ENCODE data around the gene REX1BD. TPM values are rescaled to one million over a fixed set of nuclear protein-coding genes. Genes with fewer than 3 reads are reported as not detected.

Gene REX1BD
- total RNA-seq, 1 experiment from 2014 or later = 97.1 TPM

DNA sequence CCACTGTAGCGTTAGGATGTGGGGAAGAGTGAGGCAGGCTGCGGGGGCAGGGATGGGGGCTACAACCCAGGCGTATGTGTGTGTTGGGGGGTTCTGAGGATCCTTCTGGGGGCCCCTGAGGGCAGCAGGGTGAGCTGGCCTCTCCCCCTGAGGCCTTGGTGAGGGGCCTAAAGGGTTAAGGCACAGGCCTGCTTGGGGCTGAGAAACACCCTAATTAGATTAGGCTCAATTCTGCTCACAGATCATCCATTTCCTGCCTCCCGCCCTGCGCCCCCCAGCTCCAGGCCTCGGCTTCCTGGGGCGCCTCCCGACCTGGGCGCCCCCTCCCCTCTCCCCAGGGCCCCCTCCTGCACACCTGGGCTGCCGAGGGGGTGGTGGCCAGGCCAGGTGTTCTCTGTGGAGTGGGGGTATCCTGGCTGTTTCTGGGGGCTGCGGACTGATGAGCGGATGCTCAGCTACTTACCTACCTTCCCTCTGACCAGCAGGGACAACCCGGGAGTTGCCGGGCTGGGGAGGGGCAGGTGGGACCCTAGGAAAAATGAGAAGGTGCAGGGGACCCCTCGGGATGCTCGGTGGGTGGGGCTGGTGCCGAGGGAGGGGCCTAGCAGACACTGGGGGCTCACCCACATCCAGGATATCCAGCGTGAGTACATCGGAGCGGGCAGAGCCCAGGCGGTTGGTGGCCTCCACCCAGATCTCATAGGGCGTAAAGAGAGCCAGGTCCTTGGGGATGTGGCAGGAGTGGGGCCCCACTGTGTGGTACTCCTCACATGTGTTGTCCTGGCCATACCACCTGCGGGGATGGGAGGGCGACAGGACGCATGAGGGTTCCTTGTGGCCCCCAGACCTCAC, 9.4 kb downstream of the REX1BD start:
- Histone ChIP-seq H3K9me3 (ENCODE audit: control insufficient read depth in 1 of 2, insufficient read depth in 1 of 2, low read depth in 1 of 2, low read length in 2 of 2) (no peaks in the 10 kb centered on the region), H3K9me2 (ENCODE audit: insufficient read depth) (no peaks in the 10 kb centered on the region), H3K36me3 (ENCODE audit: control insufficient read depth in 1 of 2, insufficient read depth in 2 of 2, low read length in 2 of 2) (no peaks in the 10 kb centered on the region), H3K27ac (ENCODE audit: low read depth, low read length) (no peak overlapping the region), H3K9ac (ENCODE audit: low read length) (no peak overlapping the region), H3K27me3 (ENCODE audit: insufficient read depth, low read length) (no peaks in the 10 kb centered on the region), H4K20me1 (ENCODE audit: insufficient read depth) (no peaks in the 10 kb centered on the region), H3K4me1 (ENCODE audit: control insufficient read depth in 1 of 2, insufficient read depth in 2 of 2, low read length in 2 of 2) (peaks cover 11 to 25% of the 10 kb centered on the region in 2 experiments; a peak in 3 of 4 replicates), H3K4me2 (ENCODE audit: low read length) (no peak overlapping the region), H3K4me3 (replicated peaks in 1 of 2; ENCODE audit: low read depth in 1 of 2, low read length in 2 of 2) (no peak overlapping the region), H2AFZ (ENCODE audit: low read depth, low read length, poor library complexity, severe bottlenecking) (no peak overlapping the region), H3K79me2 (ENCODE audit: insufficient read depth, low read length) (no peaks in the 10 kb centered on the region)
- BruUV-seq (replicated peaks) = no TSS peak
- DNase-seq (ENCODE audit: low read depth, low spot score) (no peak), ATAC-seq (no peak)
- ChIA-PET CTCF (no interaction called here), RAD21 (ENCODE audit: low non-redundant PET in 1 of 2, low total read pairs in 2 of 2, uncharacterized antibody in 2 of 2, unreplicated experiment in 2 of 2) (no interaction called here), POLR2A (no interaction called here)
- intact Hi-C loops (cut with micrococcal nuclease) = loop anchor here (2.0 kb wide), 1 partner anchor 77 kb away; no protein-coding TSS in a partner anchor
- TF ChIP-seq SRF (IDR thresholded peaks at IDR 0.05; ENCODE audit: low read depth) (no peak), YY1 (IDR thresholded peaks at IDR 0.05; ENCODE audit: extremely low read depth, insufficient replicate concordance, low read depth, low read length) (no peak)

DNA sequence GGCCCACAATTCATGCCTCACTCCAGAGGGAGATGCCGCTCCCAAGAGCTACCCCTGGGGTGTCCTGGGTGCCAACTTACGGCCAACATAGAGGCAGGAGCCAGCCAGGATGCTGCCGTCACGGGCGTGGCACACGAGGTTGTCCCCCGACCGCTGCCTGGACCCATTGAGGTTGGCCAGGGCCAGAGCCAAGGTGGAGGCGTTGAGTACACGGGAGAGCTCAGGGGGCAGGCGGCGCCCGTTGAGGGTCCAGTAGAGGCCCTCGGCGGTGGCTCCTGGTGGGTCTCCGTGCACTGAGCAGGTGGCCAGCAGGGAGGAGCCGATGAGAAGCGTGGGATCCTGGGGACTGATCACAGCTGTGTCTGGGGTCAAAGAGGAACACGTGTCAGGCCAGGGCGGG, 10.9 kb downstream of the REX1BD start:
- ATAC-seq (no peak), DNase-seq (ENCODE audit: low read depth, low spot score) (no peak)
- ChIA-PET POLR2A (no interaction called here), CTCF (no interaction called here), RAD21 (ENCODE audit: low non-redundant PET in 1 of 2, low total read pairs in 2 of 2, uncharacterized antibody in 2 of 2, unreplicated experiment in 2 of 2) (no interaction called here)
- no peaks in the 10 kb centered on the region for H4K20me1 ChIP-seq (ENCODE audit: insufficient read depth)
- no peaks in the 10 kb centered on the region for H3K9me2 ChIP-seq (ENCODE audit: insufficient read depth)
- H3K4me2 ChIP-seq (ENCODE audit: low read length) = no peak overlapping the region
- no peaks in the 10 kb centered on the region for H3K79me2 ChIP-seq (ENCODE audit: insufficient read depth, low read length)
- H3K9me3 ChIP-seq (ENCODE audit: control insufficient read depth in 1 of 2, insufficient read depth in 1 of 2, low read depth in 1 of 2, low read length in 2 of 2) = no peaks in the 10 kb centered on the region
- H3K4me1 ChIP-seq (ENCODE audit: control insufficient read depth in 1 of 2, insufficient read depth in 2 of 2, low read length in 2 of 2) = peaks cover 9 to 13% of the 10 kb centered on the region in 2 experiments; a peak in 3 of 4 replicates
- no peak overlapping the region for H3K27ac ChIP-seq (ENCODE audit: low read depth, low read length)
- no peak overlapping the region for H2AFZ ChIP-seq (ENCODE audit: low read depth, low read length, poor library complexity, severe bottlenecking)
- no TSS peak for BruUV-seq (replicated peaks)
- H3K4me3 ChIP-seq (replicated peaks in 1 of 2; ENCODE audit: low read depth in 1 of 2, low read length in 2 of 2) = no peak overlapping the region
- no peaks in the 10 kb centered on the region for H3K36me3 ChIP-seq (ENCODE audit: control insufficient read depth in 1 of 2, insufficient read depth in 2 of 2, low read length in 2 of 2)
- H3K9ac ChIP-seq (ENCODE audit: low read length) = no peak overlapping the region
- no peaks in the 10 kb centered on the region for H3K27me3 ChIP-seq (ENCODE audit: insufficient read depth, low read length)
- intact Hi-C loops (cut with micrococcal nuclease) = no loop called here
- TF ChIP-seq YY1 (IDR thresholded peaks at IDR 0.05; ENCODE audit: extremely low read depth, insufficient replicate concordance, low read depth, low read length) = no peak
- TF ChIP-seq, protein P1, sequence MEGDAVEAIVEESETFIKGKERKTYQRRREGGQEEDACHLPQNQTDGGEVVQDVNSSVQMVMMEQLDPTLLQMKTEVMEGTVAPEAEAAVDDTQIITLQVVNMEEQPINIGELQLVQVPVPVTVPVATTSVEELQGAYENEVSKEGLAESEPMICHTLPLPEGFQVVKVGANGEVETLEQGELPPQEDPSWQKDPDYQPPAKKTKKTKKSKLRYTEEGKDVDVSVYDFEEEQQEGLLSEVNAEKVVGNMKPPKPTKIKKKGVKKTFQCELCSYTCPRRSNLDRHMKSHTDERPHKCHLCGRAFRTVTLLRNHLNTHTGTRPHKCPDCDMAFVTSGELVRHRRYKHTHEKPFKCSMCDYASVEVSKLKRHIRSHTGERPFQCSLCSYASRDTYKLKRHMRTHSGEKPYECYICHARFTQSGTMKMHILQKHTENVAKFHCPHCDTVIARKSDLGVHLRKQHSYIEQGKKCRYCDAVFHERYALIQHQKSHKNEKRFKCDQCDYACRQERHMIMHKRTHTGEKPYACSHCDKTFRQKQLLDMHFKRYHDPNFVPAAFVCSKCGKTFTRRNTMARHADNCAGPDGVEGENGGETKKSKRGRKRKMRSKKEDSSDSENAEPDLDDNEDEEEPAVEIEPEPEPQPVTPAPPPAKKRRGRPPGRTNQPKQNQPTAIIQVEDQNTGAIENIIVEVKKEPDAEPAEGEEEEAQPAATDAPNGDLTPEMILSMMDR (IDR thresholded peaks at IDR 0.05 in 2 of 3, conservative IDR thresholded peaks at IDR 0.05 in 1 of 3; ENCODE audit: borderline replicate concordance in 1 of 3, insufficient read depth in 1 of 3, low read depth in 2 of 3, low read length in 2 of 3) = no peak
- no peak for TF ChIP-seq SRF (IDR thresholded peaks at IDR 0.05; ENCODE audit: low read depth)
- TF ChIP-seq, protein P2, sequence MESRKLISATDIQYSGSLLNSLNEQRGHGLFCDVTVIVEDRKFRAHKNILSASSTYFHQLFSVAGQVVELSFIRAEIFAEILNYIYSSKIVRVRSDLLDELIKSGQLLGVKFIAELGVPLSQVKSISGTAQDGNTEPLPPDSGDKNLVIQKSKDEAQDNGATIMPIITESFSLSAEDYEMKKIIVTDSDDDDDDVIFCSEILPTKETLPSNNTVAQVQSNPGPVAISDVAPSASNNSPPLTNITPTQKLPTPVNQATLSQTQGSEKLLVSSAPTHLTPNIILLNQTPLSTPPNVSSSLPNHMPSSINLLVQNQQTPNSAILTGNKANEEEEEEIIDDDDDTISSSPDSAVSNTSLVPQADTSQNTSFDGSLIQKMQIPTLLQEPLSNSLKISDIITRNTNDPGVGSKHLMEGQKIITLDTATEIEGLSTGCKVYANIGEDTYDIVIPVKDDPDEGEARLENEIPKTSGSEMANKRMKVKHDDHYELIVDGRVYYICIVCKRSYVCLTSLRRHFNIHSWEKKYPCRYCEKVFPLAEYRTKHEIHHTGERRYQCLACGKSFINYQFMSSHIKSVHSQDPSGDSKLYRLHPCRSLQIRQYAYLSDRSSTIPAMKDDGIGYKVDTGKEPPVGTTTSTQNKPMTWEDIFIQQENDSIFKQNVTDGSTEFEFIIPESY (IDR thresholded peaks at IDR 0.05; ENCODE audit: extremely low read depth, insufficient replicate concordance, low read length) = no peak
- no peak for TF ChIP-seq POLR2A (IDR thresholded peaks at IDR 0.05; ENCODE audit: borderline replicate concordance, extremely low read depth, insufficient read depth, insufficient read length)
- no peak for TF ChIP-seq ELF1 (IDR thresholded peaks at IDR 0.05; ENCODE audit: borderline replicate concordance, low read depth)
- TF ChIP-seq EZH2phosphoT487 (IDR thresholded peaks at IDR 0.05; ENCODE audit: borderline replicate concordance) = no peak
- no peak for TF ChIP-seq SP1 (IDR thresholded peaks at IDR 0.05; ENCODE audit: low read depth)
- TF ChIP-seq, protein P3, sequence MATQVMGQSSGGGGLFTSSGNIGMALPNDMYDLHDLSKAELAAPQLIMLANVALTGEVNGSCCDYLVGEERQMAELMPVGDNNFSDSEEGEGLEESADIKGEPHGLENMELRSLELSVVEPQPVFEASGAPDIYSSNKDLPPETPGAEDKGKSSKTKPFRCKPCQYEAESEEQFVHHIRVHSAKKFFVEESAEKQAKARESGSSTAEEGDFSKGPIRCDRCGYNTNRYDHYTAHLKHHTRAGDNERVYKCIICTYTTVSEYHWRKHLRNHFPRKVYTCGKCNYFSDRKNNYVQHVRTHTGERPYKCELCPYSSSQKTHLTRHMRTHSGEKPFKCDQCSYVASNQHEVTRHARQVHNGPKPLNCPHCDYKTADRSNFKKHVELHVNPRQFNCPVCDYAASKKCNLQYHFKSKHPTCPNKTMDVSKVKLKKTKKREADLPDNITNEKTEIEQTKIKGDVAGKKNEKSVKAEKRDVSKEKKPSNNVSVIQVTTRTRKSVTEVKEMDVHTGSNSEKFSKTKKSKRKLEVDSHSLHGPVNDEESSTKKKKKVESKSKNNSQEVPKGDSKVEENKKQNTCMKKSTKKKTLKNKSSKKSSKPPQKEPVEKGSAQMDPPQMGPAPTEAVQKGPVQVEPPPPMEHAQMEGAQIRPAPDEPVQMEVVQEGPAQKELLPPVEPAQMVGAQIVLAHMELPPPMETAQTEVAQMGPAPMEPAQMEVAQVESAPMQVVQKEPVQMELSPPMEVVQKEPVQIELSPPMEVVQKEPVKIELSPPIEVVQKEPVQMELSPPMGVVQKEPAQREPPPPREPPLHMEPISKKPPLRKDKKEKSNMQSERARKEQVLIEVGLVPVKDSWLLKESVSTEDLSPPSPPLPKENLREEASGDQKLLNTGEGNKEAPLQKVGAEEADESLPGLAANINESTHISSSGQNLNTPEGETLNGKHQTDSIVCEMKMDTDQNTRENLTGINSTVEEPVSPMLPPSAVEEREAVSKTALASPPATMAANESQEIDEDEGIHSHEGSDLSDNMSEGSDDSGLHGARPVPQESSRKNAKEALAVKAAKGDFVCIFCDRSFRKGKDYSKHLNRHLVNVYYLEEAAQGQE (IDR thresholded peaks at IDR 0.05; ENCODE audit: low read depth) = no peak
- TF ChIP-seq EZH2 (IDR thresholded peaks at IDR 0.05) = no peak

Measured in HCT116 (cell line).